Muscle of leg (tissue), 11 donors: ENCODE results near the gene RTL10. TPM values are rescaled to one million over a fixed set of nuclear protein-coding genes. Genes with fewer than 3 reads are reported as not detected.

Experiments
- DNase-seq: peaks from one replicate; pipeline ENCODE4 v3.0.0; 2013
- H3K27ac ChIP-seq: one replicate; pipeline ENCODE4 v1.5.1; 2013; ENCODE audit warnings: mild to moderate bottlenecking, low read length, control low read depth
- H3K27me3 ChIP-seq: one replicate; pipeline ENCODE4 v1.6.1; 2013; ENCODE audit warnings: low read length; ENCODE audit not compliant: control insufficient read depth, insufficient read depth
- H3K36me3 ChIP-seq: one replicate; pipeline ENCODE4 v1.6.1; 2013; ENCODE audit warnings: low read length; ENCODE audit not compliant: control insufficient read depth, insufficient read depth
- H3K4me1 ChIP-seq: one replicate; pipeline ENCODE4 v1.6.1; 2013; ENCODE audit warnings: low read length; ENCODE audit not compliant: control insufficient read depth, insufficient read depth
- H3K4me3 ChIP-seq: one replicate; pipeline ENCODE4 v1.5.1; 2013; ENCODE audit warnings: low read length, control low read depth
- H3K9me3 ChIP-seq: replicated peaks from 2 replicates; pipeline ENCODE4 v1.6.1; 2013; ENCODE audit warnings: low read depth, low read length; ENCODE audit not compliant: control insufficient read depth
- WGBS: methylation state at CpG from one replicate; pipeline ENCODE4 v1.1.5; 2013; ENCODE audit warnings: missing lambda C conversion rate; ENCODE audit not compliant: insufficient coverage; 5-methylcytosine and 5-hydroxymethylcytosine counted together
- polyA plus RNA-seq, 8 donors: library from polyadenylated mRNA; unstranded; fragments of 120-200 nt; gene quantifications; one replicate each; pipeline versions ENCODE4 v1.2.1 to v1.2.3, GENCODE V29; 2013; ENCODE audit warnings: inconsistent platforms in 1 of 8, low replicate concordance in 1 of 8; ENCODE audit not compliant: insufficient read length in 8 of 8, insufficient read depth in 1 of 8
- total RNA-seq: library from RNA; stranded (reverse); fragments of 120-200 nt; gene quantifications from one replicate; pipeline ENCODE4 v1.2.4, GENCODE V29; 2013

RTL10 gene
- total and polyA plus RNA-seq, 9 donors = 10.8 to 15.8 (median 12.7) TPM

DNA sequence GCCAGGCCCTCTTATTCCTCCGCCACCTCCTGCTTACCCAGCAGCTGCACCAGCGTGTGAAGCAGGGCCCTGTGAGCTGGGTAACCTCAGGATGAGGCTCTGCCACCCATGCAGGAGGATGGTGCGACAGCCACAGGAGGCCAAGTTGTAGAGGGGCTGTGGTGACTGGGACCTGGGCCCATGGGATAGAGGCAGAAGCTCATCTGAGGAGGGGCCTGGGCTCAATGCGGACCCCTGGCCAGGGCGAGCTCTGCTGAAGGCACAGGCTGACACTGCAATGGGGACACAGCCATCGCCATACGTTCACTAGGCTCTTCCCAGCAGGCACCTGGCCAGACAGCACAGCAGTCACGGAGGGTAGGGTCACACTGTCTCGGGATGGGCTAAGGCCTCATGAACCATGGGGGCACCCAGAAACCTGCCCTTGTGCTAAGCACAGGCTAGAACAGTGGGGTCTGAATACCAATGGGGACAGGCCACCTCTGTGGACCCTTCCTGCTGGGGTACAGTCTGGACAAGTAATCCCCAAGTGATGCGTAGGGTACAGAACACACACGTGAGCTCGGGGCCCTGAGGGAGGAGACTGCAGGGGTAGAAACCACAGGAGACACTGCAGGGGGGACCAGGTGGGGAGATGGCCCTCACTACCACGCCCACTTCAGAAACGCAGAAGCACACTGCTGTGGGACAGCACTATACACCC is 35.3 kb downstream of the RTL10 start:
- Histone ChIP-seq H3K36me3 (no peaks in the 10 kb centered on the region), H3K9me3 (no peaks in the 10 kb centered on the region), H3K27ac (no peak overlapping the region), H3K4me3 (no peak overlapping the region), H3K27me3 (no peaks in the 10 kb centered on the region), H3K4me1 (no peaks in the 10 kb centered on the region)
- DNase-seq = no peak
- WGBS = 86% methylated on average over 13 of the region's 14 CpGs

GRCh38 chr22:19818324-19819207 is 36.1 kb downstream of the RTL10 start:
- H3K4me1 ChIP-seq = no peaks in the 10 kb centered on the region
- 81% methylated on average over 15 of the region's 17 CpGs for WGBS
- H3K9me3 ChIP-seq = no peaks in the 10 kb centered on the region
- DNase-seq = no peak
- H3K36me3 ChIP-seq = no peaks in the 10 kb centered on the region
- H3K27ac ChIP-seq = no peak overlapping the region
- H3K4me3 ChIP-seq = no peak overlapping the region
- H3K27me3 ChIP-seq = no peaks in the 10 kb centered on the region

DNA sequence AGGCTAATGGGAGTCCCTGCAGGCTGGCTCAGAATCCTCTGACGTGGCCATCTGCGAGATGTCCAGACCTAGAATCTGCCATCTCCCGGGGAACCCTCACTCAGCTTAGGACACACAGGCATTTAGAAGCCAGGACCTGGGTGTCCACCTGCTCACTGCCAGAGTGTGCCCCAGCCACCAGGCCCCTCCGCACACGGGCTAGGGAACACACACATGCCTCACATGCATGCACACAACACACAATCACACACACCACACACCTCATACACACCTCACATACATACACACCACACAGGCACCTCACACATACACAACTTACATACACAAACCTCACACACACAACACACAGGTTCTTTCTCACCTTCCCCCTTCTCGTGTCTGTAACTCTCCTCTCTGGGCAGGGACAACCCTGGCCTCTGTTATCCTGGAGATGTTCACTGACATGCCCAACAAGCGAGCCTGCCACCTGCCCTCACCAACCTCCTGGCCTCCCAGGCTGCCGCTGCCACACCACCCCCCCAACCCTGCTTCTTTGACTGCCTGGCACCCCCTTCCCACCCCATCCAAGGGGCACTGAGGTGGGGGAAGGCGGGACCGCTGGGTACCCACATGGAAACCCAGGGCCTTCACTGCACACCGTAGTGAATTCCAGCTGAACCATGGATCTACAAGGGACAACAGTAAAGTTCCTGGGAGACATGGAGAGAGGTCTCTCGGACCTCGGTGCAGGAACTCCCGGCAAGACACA is 38.1 kb downstream of the RTL10 start:
- WGBS = 82% methylated on average over 8 of the region's 14 CpGs
- H3K9me3 ChIP-seq = no peaks in the 10 kb centered on the region
- H3K27me3 ChIP-seq = no peaks in the 10 kb centered on the region
- no peak for DNase-seq
- H3K36me3 ChIP-seq = no peaks in the 10 kb centered on the region
- H3K4me1 ChIP-seq = peaks cover 5% of the 10 kb centered on the region
- H3K4me3 ChIP-seq = no peak overlapping the region
- H3K27ac ChIP-seq = no peak overlapping the region

DNA sequence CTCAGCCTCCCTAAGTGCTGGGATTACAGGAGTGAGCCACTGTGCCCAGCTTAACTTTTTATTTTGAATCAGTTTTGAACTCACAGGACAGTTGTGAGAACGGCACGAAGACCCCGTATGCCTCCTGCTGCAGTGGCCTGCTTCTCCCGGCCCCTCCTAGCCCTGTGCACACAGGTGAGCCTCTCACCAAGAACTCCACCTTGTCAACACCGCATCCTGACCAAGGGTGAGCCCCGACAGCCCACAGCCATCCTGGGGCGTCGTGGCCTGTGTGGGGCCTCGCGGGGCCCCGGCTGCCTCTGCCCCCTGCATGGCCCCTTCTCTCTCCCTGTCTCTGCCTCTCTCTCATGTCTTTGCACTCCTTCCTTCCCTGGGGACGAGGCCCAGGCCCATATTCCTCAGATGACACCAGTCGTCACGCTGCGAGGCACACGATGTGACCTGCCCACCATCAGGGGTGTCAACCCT is 38.8 kb downstream of the RTL10 start:
- Histone ChIP-seq H3K9me3 (no peaks in the 10 kb centered on the region), H3K27ac (no peak overlapping the region), H3K4me3 (no peak overlapping the region), H3K27me3 (no peaks in the 10 kb centered on the region), H3K36me3 (no peaks in the 10 kb centered on the region), H3K4me1 (peaks cover 12% of the 10 kb centered on the region)
- WGBS = 74% methylated on average over 11 of the region's 16 CpGs
- no peak for DNase-seq

GRCh38 chr22:19815093-19815822 is 39.4 kb downstream of the RTL10 start:
- Histone ChIP-seq H3K27me3 (no peaks in the 10 kb centered on the region), H3K36me3 (no peaks in the 10 kb centered on the region), H3K4me3 (no peak overlapping the region), H3K27ac (no peak overlapping the region), H3K4me1 (peaks cover 17% of the 10 kb centered on the region), H3K9me3 (no peaks in the 10 kb centered on the region)
- WGBS = 89% methylated on average over 17 of the region's 18 CpGs
- DNase-seq = no peak

DNA sequence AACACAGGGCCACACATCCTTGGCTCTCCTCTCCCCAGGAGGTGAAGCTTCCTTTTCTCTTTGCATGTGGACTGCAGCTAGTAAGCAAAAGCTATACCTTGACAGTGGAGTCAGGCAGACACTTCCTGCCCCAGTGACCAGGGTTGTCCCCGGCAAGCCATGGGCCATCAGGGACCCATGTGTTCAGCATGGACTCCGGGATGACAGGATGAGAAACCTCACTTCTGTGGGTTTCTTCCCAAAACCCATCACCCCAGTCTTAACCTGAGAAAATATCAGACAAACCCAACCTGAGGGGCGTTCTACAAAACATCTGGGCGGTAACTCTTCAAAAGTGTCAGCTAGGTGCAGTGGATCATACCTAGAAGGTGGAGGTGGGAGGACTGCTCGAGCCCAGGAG is 40.2 kb downstream of the RTL10 start:
- DNase-seq = no peak
- WGBS = 78% methylated on average over 4 of the region's 5 CpGs

DNA sequence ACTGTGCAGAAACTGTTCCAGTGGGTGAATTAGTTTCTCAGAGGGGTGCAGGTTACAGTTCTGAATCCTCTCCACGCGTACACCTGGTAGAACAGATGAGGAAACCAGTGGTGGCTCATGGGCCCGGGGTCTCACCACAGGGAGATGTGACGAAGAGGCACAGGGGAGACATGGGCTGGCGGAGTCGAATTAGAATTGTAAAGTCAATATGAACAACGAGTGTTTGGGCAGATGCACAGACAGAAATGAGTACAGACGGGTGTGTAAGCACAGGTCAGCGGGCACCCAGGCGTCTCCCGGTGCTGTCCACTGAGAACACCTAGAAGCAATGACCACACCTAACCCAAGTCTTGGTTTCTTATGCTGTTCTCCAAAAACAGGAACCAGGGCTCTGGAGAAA is 41.8 kb downstream of the RTL10 start:
- 95% methylated on average over 7 of the region's 11 CpGs for WGBS
- H3K27me3 ChIP-seq = no peaks in the 10 kb centered on the region
- no peaks in the 10 kb centered on the region for H3K9me3 ChIP-seq
- no peak for DNase-seq
- no peaks in the 10 kb centered on the region for H3K36me3 ChIP-seq
- no peak overlapping the region for H3K27ac ChIP-seq
- no peak overlapping the region for H3K4me3 ChIP-seq
- H3K4me1 ChIP-seq = peaks cover 17% of the 10 kb centered on the region

More for the DNA sequence above, 40.2 kb downstream of the RTL10 start:
- Histone ChIP-seq H3K9me3 (no peaks in the 10 kb centered on the region), H3K4me1 (peaks cover 17% of the 10 kb centered on the region), H3K4me3 (no peak overlapping the region), H3K27me3 (no peaks in the 10 kb centered on the region), H3K27ac (no peak overlapping the region), H3K36me3 (no peaks in the 10 kb centered on the region)

GRCh38 chr22:19811811-19812771 is 42.6 kb downstream of the RTL10 start:
- no peak overlapping the region for H3K27ac ChIP-seq
- H3K4me3 ChIP-seq = no peak overlapping the region
- no peak for DNase-seq
- peaks cover 17% of the 10 kb centered on the region for H3K4me1 ChIP-seq
- H3K27me3 ChIP-seq = no peaks in the 10 kb centered on the region
- WGBS = 79% methylated on average over 35 of the region's 36 CpGs
- no peaks in the 10 kb centered on the region for H3K9me3 ChIP-seq
- H3K36me3 ChIP-seq = no peaks in the 10 kb centered on the region

DNA sequence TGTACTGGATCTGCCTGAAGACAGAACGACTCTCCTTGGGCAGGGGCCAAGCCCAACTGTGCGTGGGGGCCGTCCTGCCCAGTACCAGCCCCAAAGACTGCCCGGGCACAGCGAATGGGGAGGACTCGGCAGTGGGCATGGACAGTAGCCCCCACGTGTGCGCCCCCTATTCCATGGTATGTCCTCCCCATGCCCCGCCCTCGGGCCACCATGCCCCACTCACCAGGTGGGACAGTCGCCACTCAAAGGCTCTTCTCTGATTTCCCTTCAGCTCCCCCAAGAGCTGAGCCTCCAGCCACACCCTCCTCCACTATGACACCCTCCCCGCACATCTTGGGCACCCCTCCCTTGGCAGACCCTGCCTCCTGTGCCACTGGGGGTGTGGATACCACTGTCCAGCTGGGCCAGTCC is 43.5 kb downstream of the RTL10 start:
- Histone ChIP-seq H3K27me3 (no peaks in the 10 kb centered on the region), H3K9me3 (no peaks in the 10 kb centered on the region), H3K36me3 (no peaks in the 10 kb centered on the region), H3K27ac (no peak overlapping the region), H3K4me3 (no peak overlapping the region), H3K4me1 (peaks cover 23% of the 10 kb centered on the region)
- WGBS = 81% methylated on average over 11 of the region's 12 CpGs
- no peak for DNase-seq
